Ovary (tissue), 3 donors: ENCODE measurements around the gene PYGB.

Experiments used
- CTCF ChIP-seq, 3 donors: fragments of 450-650 bp in 2 of 3; fragments of 200-600 bp in 1 of 3; IDR thresholded peaks; one replicate each; pipeline versions ENCODE4 v1.5.1 to v1.8.0; 2016 to 2022; ENCODE audit warnings: antibody characterized with exemption in 3 of 3, mild to moderate bottlenecking in 1 of 3
- EP300 ChIP-seq: sonication (generic); formaldehyde crosslinking; IDR thresholded peaks from one replicate; pipeline ENCODE4 v1.6.1; 2017; ENCODE audit warnings: antibody characterized with exemption
- POLR2A ChIP-seq: fragments of 450-650 bp; IDR thresholded peaks from one replicate; pipeline ENCODE4 v1.6.1; 2017; ENCODE audit warnings: antibody characterized with exemption, mild to moderate bottlenecking, moderate library complexity
- donor health status: DM: no; HTN: no; CAD: no.

DNA sequence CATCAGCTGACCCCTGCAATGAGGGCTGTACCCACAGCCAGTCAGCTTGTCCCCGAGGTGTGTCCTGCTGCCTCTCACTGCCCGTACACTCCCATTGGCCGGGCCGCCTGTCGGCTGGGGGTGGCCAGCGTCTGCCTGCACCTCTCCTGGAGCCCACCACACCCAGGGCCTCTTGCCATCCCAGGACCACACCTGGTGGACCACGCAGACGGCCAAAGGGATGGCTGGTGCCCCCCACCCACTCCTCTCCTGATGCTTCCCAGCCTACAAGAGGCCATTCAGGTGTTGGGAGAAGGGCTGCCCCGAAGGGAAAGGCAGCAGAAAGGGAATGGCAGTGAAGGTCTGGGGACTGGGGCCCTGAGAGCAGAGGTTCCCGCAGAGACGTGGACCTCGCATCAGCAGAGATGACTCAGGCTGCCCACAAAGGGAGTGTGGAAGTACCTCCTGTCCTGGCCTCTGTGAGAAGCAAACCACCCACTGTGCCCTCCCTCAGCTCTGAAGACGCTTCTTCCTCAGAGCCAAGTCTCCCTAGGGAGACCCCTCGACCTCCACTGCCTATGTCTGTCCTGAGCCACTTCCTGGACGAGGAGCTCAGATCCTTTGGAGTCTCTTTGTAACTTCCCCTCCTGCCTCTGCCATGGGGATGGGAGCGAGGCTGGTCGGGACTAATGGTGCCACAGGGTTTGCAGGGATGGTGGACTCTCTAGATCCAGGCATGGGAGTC is 60.9 kb downstream of the PYGB start:
- TF ChIP-seq CTCF (IDR thresholded peaks at IDR 0.05): no peak
- TF ChIP-seq EP300: no peak
- TF ChIP-seq POLR2A: no peak
